Lower leg skin (tissue), 4 donors: Measurements from ENCODE around the gene VPS13D. TPM values are rescaled to one million over a fixed set of nuclear protein-coding genes. Genes with fewer than 3 reads are reported as not detected.

Experiments used
- DNase-seq, 2 donors: peaks; one replicate each; pipeline ENCODE4 v3.0.0-alpha.2; 2019; ENCODE audit warnings: low spot score in 2 of 2
- H3K4me3 ChIP-seq: fragments of 200-600 bp; sonication (generic); 2 replicates; pipeline ENCODE4 v1.5.1; 2017; ENCODE audit warnings: mild to moderate bottlenecking, low read depth; ENCODE audit not compliant: poor library complexity, severe bottlenecking
- CTCF ChIP-seq, 3 donors: fragments of 450-650 bp; IDR thresholded peaks; one replicate each; pipeline ENCODE4 v1.5.1; 2016; ENCODE audit warnings: antibody characterized with exemption in 3 of 3, mild to moderate bottlenecking in 3 of 3, moderate library complexity in 2 of 3
- POLR2A ChIP-seq, 2 donors: fragments of 450-650 bp; IDR thresholded peaks; one replicate each; pipeline ENCODE4 v1.6.1; 2016 to 2017; ENCODE audit warnings: antibody characterized with exemption in 2 of 2, mild to moderate bottlenecking in 1 of 2, moderate library complexity in 1 of 2
- WGBS, 2 donors: methylation state at CpG; one replicate each; pipeline ENCODE4 v1.1.5; 2018; 5-methylcytosine and 5-hydroxymethylcytosine counted together
- intact Hi-C: fragments of 100-400 bp; cut with DNase I; formaldehyde crosslinking; loops from one replicate; pipeline ENCODE4 v1.15.0; 2023; ENCODE audit warnings: low total_unique reads
- total RNA-seq, 4 donors: library from RNA; depleted of rRNA; stranded (reverse); fragments of >200 nt; gene quantifications; one replicate each; pipeline ENCODE4 v1.1.0, GENCODE V29; 2016

Gene VPS13D
- total RNA-seq, 4 donors from 2014 or later = 96.5 to 200 (median 116) TPM

GRCh38 chr1:12487520-12487919 is 257.7 kb downstream of the VPS13D start:
- TF ChIP-seq POLR2A (IDR thresholded peaks at IDR 0.05) (no peak), CTCF (IDR thresholded peaks at IDR 0.05) (no peak)
- no peak overlapping the region for H3K4me3 ChIP-seq
- DNase-seq = no peak
- 96 to 99% methylated on average over 7 of the region's 7 CpGs for WGBS, 2 donors
- intact Hi-C loops = no loop called here

- DNase-seq = no peak
- TF ChIP-seq POLR2A (IDR thresholded peaks at IDR 0.05) = no peak
- TF ChIP-seq CTCF (IDR thresholded peaks at IDR 0.05) = no peak
- intact Hi-C loops = no loop called here
- WGBS, 2 donors = 91 to 95% methylated on average over 4 of the region's 4 CpGs
- H3K4me3 ChIP-seq = no peak overlapping the region
Measured at GRCh38 chr1:12488666-12489354, 259.0 kb downstream of the VPS13D start.

GRCh38 chr1:12490532-12491142 is 260.8 kb downstream of the VPS13D start:
- no peak overlapping the region for H3K4me3 ChIP-seq
- WGBS, 2 donors = 95 to 96% methylated on average over 11 of the region's 11 CpGs
- no peak for DNase-seq
- TF ChIP-seq CTCF (IDR thresholded peaks at IDR 0.05) (no peak), POLR2A (IDR thresholded peaks at IDR 0.05) (no peak)
- intact Hi-C loops = no loop called here

- WGBS, 2 donors = 84 to 86% methylated on average over 5 of the region's 5 CpGs
- no peak overlapping the region for H3K4me3 ChIP-seq
- no peak for TF ChIP-seq POLR2A (IDR thresholded peaks at IDR 0.05)
- no peak for TF ChIP-seq CTCF (IDR thresholded peaks at IDR 0.05)
- DNase-seq = no peak
- intact Hi-C loops = no loop called here
Measured at GRCh38 chr1:12491656-12492055, 261.8 kb downstream of the VPS13D start.

- intact Hi-C loops = no loop called here
Measured at GRCh38 chr1:12495725-12496124, 265.9 kb downstream of the VPS13D start.

More at GRCh38 chr1:12495725-12496124, 265.9 kb downstream of the VPS13D start:
- 97 to 98% methylated on average over 11 of the region's 11 CpGs for WGBS, 2 donors
- TF ChIP-seq CTCF (IDR thresholded peaks at IDR 0.05) (no peak), POLR2A (IDR thresholded peaks at IDR 0.05) (no peak)
- no peak for DNase-seq
- no peak overlapping the region for H3K4me3 ChIP-seq
